Vagina (tissue), 2 donors: ENCODE data around the gene RBPJL. TPM values are rescaled to one million over a fixed set of nuclear protein-coding genes. Genes with fewer than 3 reads are reported as not detected.
A peak's percentile ranks its signal among the peaks of the same experiment; 100 is the strongest.

Experiments used
- DNase-seq, 2 donors: peaks; one replicate each; pipeline ENCODE4 v3.0.0-alpha.2; 2017; ENCODE audit errors: extremely low spot score in 2 of 2
- H3K27ac ChIP-seq: fragments of 200-600 bp; sonication (generic); one replicate; pipeline ENCODE4 v1.5.1; 2019
- H3K27me3 ChIP-seq: fragments of 200-600 bp; sonication (generic); one replicate; pipeline ENCODE4 v1.5.1; 2019
- H3K36me3 ChIP-seq, 2 donors: fragments of 200-600 bp; sonication (generic); one replicate each; pipeline ENCODE4 v1.5.1; 2017 to 2019
- H3K4me1 ChIP-seq: fragments of 200-600 bp; sonication (generic); one replicate; pipeline ENCODE4 v1.5.1; 2019
- H3K4me3 ChIP-seq, 2 donors: fragments of 200-600 bp; sonication (generic); 1 replicate in 1 of 2; 2 replicates in 1 of 2; pipeline ENCODE4 v1.5.1; 2016 to 2019
- H3K9me3 ChIP-seq: fragments of 200-600 bp; sonication (generic); one replicate; pipeline ENCODE4 v1.5.1; 2019
- POLR2A ChIP-seq, 2 donors: fragments of 450-650 bp; IDR thresholded peaks; one replicate each; pipeline ENCODE4 v1.6.1; 2017; ENCODE audit warnings: antibody characterized with exemption in 2 of 2, mild to moderate bottlenecking in 2 of 2, moderate library complexity in 2 of 2
- POLR2AphosphoS5 ChIP-seq, 2 donors: sonication (generic); formaldehyde crosslinking; IDR thresholded peaks; one replicate each; pipeline ENCODE4 v1.9.0; 2017; ENCODE audit warnings: antibody characterized with exemption in 2 of 2, mild to moderate bottlenecking in 2 of 2, low read depth in 1 of 2; ENCODE audit not compliant: insufficient read depth in 1 of 2
- intact Hi-C: fragments of 100-400 bp; cut with DNase I; formaldehyde crosslinking; loops from one replicate; pipeline ENCODE4 v1.15.1; 2023
- total RNA-seq: library from RNA; depleted of rRNA; stranded (reverse); fragments of >200 nt; gene quantifications from one replicate; pipeline ENCODE4 v1.2.3, GENCODE V29; 2016
- TF ChIP-seq, protein P1 (sequence below), 3 experiments: fragments of 450-650 bp in 2 of 3; fragments of 200-600 bp in 1 of 3; sonication (generic) in 1 of 3; IDR thresholded peaks; one replicate each; pipeline ENCODE4 v1.5.1; 2017 to 2019; ENCODE audit warnings: antibody characterized with exemption in 3 of 3, mild to moderate bottlenecking in 2 of 3, moderate library complexity in 2 of 3

RBPJL gene
- total RNA-seq, 1 donor from 2014 or later, result not detected

DNA sequence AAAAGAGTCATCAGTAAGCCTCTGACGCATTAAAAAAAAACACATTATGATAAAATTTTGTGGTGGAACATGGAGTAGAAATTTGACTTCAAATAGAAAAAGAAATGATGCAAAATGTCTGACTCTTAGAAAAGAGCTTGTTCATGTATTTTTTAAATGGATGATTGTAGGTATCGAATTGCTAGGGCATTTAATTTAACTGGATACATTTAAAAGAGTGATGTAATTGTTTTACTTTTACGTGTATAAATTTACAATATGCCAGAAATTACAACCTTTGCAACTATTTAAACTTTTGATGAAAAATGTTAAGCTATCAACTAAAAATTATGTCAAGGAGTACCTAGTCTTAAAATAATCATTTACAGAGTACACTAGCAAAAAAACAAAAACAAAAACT is 46.1 kb downstream of the RBPJL start:
- intact Hi-C loops, result no loop called here
- Histone ChIP-seq H3K36me3 (no peaks in the 10 kb centered on the region), H3K27me3 (no peaks in the 10 kb centered on the region), H3K9me3 (no peaks in the 10 kb centered on the region), H3K4me1 (peaks cover 11% of the 10 kb centered on the region), H3K27ac (no peak overlapping the region), H3K4me3 (no peak overlapping the region)
- TF ChIP-seq, protein P1, sequence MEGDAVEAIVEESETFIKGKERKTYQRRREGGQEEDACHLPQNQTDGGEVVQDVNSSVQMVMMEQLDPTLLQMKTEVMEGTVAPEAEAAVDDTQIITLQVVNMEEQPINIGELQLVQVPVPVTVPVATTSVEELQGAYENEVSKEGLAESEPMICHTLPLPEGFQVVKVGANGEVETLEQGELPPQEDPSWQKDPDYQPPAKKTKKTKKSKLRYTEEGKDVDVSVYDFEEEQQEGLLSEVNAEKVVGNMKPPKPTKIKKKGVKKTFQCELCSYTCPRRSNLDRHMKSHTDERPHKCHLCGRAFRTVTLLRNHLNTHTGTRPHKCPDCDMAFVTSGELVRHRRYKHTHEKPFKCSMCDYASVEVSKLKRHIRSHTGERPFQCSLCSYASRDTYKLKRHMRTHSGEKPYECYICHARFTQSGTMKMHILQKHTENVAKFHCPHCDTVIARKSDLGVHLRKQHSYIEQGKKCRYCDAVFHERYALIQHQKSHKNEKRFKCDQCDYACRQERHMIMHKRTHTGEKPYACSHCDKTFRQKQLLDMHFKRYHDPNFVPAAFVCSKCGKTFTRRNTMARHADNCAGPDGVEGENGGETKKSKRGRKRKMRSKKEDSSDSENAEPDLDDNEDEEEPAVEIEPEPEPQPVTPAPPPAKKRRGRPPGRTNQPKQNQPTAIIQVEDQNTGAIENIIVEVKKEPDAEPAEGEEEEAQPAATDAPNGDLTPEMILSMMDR (IDR thresholded peaks at IDR 0.05), result no peak
- no peak for DNase-seq

DNA sequence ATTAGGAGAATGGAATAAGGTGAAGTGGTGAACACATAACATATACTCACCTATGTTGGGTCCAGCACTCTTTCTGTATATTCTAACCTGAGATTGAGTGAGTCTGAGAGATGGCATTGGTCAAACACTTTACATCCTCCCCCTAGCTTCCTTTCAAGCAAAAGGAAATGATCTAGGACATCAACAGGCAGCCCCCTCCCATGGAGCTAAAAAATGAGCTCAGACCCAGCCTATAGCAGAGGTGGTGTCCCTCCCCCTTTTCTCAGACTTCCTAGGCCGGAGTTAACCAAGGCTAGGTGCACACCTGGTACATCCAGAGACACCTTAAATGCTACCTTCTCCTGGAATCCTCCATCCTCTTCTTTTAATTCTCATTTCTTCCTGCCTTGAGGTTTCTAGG is 47.1 kb downstream of the RBPJL start:
- no peak overlapping the region for H3K4me3 ChIP-seq
- intact Hi-C loops, result no loop called here
- H3K9me3 ChIP-seq, result no peaks in the 10 kb centered on the region
- H3K27me3 ChIP-seq, result no peaks in the 10 kb centered on the region
- no peaks in the 10 kb centered on the region for H3K36me3 ChIP-seq
- no peak for DNase-seq
- no peak for TF ChIP-seq POLR2AphosphoS5 (IDR thresholded peaks at IDR 0.05; ENCODE audit: insufficient read depth in 1 of 2, low read depth in 1 of 2)
- TF ChIP-seq, protein P1 (IDR thresholded peaks at IDR 0.05), result no peak
- H3K4me1 ChIP-seq, result peaks cover 17% of the 10 kb centered on the region
- H3K27ac ChIP-seq, result no peak overlapping the region

DNA sequence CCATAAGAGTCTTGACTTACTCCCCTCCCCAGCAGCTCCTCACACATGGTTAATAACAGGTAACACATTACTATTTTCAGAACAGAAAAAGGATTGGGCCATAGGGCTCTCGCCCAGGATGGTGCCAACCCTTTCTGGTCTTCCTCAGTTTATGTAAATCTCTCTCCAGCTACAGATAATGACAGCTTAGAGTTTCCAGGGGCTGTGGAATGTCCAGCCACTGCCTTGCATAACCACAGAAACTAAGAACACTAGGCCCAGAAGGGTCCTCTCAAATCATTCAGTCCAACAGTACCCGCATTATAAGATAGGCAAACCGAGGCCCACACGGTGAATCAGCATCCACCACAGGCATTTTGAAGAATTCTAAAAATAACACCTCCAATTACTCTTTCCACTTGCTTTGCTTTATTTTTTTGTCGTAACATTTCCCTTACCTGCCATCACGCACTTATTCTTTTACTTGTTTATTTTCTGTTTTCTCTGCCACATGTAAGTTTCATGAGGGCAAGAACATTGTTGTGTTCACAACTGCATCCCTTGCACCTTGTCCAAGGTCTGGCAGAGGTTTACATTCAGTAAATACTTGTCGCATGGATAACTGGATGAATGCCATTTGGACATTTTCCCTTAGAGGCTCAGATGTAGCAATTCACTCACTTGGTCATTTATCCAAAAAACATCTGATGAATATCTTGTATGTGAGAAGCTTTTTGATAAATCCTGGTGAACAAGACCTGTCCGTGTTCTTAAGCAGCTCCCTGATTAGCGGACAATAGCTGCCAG is 48.0 kb downstream of the RBPJL start:
- intact Hi-C loops, result loop anchor here (5.0 kb wide), 1 partner anchor 93 kb away; no protein-coding TSS in a partner anchor
- no peaks in the 10 kb centered on the region for H3K27me3 ChIP-seq
- no peak overlapping the region for H3K4me3 ChIP-seq
- no peak overlapping the region for H3K27ac ChIP-seq
- TF ChIP-seq, protein P1 (IDR thresholded peaks at IDR 0.05), result no peak
- no peak for TF ChIP-seq POLR2AphosphoS5 (IDR thresholded peaks at IDR 0.05; ENCODE audit: insufficient read depth in 1 of 2, low read depth in 1 of 2)
- no peak for TF ChIP-seq POLR2A (IDR thresholded peaks at IDR 0.05)
- no peaks in the 10 kb centered on the region for H3K36me3 ChIP-seq
- peaks cover 23% of the 10 kb centered on the region for H3K4me1 ChIP-seq
- no peaks in the 10 kb centered on the region for H3K9me3 ChIP-seq
- DNase-seq, result no peak

DNA sequence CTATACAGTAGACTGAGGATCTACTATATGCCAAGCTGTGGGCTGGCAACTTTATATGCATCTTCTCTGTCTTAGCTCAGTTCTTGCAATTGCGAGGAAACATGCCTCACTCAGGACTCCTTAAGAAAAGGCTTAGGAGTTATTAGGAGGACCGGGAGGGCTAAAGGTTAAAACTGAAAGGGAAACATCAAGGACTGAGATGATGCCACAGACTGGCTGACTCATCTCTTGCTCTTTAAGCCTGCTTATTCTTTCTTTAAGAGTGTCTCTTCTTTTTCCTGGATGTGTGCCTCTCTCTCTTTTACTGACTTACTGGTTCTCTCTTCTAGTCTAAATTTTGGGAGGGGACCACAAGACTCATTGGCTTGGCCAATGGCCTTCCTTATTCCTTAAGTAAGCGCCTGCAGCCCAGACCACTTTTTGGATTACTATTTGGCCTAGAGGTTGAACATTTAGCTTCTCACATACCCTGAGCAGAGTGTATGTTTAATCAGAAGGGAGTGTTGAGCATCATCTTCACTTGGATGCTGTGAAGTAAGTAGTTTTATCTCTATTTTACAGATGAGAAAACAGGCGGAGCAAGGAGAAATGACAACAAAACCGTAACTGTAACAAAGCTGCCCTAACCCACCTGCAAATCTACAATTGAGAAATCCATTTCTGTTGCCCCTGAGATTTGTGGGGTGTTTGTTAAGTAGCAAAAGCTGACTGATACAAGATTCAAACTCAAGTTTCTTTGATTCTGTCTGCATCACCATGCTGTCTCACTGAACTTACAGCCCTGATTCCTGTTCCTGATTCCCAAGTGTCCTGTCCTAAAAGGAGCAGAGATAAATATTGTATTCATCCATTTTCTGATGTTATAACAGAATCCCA is 48.8 kb downstream of the RBPJL start:
- no peak for DNase-seq
- no peaks in the 10 kb centered on the region for H3K27me3 ChIP-seq
- peak overlapping the region; percentile 18 for H3K27ac ChIP-seq
- H3K4me1 ChIP-seq, result peaks cover 23% of the 10 kb centered on the region
- H3K36me3 ChIP-seq, result no peaks in the 10 kb centered on the region
- intact Hi-C loops, result loop anchor here (5.0 kb wide), 1 partner anchor 92 kb away; no protein-coding TSS in a partner anchor
- no peak overlapping the region for H3K4me3 ChIP-seq
- TF ChIP-seq, protein P1 (IDR thresholded peaks at IDR 0.05), result no peak
- TF ChIP-seq POLR2AphosphoS5 (IDR thresholded peaks at IDR 0.05; ENCODE audit: insufficient read depth in 1 of 2, low read depth in 1 of 2), result peak in 1 of 2 donors; percentile 19
- no peaks in the 10 kb centered on the region for H3K9me3 ChIP-seq
